ENCODE results near the gene DROSHA.
"Not testable (repeated sequence)": the region's sequence is repeated elsewhere in the genome, so short reads cannot be mapped to it uniquely, and the experiment has no call there.

DROSHA gene

DNA sequence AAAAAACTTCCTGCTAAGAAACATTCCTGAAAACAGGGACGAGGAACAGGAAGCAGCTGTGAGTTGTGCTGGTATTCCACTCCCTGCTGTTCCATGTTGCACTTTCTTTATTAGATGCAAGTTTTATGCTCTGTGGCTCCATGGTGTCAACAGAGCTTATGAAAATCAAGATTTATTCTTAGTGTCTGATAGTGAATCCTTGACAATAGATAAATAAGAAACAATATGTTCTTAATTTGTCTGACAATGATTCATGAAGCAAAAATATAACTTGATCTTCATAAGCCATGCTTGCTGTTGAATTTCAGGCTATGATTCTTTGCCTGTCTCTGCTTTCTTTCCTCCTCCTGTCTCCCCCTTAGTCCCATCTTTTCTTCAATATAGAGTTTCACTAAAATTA is 119.6 kb downstream of the DROSHA start:
- DNase-seq, result no peak

DNA sequence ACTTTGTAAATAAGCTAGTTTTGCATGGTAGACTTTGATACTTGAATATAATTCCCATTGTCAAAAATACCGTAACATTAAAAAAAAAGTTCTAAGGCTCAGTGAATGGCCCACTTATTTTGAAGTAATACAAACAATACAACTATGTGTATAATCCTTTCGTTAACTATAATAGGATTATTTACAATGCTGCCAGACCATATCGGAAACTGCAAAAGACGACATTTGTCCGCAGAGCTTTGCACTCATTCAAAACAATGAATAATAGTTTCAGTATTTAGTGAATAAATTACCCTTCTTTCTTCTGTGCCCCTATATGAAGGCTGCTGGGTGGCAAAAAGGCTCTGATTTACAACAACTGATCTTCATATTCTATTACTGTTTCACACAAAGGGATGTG is 121.8 kb downstream of the DROSHA start:
- DNase-seq, result no peak

DNA sequence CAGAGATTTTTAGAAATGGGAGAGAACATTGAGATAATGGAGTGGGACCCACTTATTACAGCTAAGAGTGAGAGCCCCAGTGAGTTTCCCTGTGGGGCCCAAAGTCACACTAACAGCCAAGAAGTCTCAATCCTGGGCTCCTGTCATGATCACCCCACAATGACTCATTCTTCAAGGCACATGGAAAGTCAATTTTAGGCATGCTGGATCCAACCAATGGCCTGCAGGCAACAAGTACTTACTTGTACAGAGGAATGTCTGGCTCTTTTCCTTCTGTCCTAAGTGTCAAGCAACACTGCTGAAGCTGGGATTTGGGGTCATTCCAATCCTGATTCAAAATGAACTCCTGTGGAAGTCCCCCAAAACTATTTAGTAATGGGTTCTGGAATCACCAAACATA is 123.1 kb downstream of the DROSHA start:
- DNase-seq, result no peak

DNA sequence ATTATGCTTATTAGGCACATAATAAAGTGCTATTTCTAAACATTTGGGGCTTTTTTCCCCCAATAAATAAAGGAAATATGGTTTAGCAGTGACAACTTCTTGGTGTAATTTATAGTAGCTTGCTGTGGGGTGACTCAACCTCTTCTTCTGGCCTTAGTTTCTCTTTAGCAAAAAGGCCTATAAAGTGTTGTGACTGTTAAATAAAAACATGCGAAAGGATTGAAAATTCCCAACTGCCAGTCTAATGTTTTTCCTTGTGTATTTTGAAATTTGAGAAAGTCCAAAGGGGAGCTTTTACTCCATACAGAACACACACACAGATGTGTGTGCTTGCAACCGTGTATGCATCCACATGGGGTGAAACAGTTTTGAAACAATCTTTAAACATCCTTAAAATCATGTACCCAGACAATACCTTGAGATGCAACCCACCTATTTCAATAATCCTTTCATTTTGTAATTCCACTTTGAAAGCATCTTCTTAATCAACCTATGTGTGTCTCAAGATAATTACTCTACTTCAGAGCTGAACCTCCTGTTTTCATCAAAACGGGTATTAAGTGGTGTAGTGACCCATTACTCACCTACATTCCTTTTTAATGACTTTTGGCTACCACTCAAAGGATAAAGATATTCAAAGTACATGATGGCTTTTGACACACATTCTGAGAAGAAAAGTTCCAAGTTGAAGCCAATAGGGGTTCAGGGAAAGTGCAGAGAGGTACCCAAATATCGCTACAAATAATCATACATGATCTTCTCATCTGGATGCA is 123.8 kb downstream of the DROSHA start:
- no peak for DNase-seq

DNA sequence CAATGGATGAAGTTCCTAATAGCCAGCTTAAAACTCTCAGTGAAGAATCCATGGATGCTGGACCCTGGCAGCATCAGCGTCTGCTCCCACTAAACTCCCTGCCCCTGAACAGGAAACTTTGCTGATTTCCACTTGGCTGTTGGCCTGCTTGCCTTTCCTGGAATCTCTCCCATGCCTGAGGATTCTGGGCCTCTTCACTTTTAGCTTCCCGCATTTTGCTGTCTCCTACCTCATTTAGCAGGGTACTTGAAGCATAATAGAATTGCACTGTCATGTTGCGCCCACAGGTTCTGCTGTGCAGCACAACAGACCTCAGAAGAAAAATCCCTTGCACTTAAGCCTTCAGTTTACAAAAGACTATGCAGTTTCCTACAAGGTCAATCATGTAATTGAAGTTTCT is 127.6 kb downstream of the DROSHA start:
- DNase-seq, result no peak

DNA sequence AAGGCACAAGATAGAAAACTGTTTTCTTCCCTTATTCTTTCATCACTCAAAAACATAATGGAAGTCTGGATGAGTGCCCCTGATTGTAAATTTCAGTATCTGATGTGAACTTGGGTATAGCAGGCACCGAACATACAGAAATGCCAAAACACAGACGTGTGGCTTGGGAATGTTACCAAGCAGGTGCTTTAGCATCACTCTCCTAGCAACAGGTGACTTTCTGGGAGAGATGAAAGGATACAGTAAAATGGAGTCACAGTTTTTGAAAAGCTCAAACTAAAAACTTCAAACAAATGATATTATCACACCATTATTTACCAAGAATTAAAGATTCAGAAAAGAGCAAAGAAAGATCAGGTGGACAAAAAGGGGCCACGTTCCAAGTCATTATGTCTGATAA is 130.2 kb downstream of the DROSHA start:
- no peak for DNase-seq

DNA sequence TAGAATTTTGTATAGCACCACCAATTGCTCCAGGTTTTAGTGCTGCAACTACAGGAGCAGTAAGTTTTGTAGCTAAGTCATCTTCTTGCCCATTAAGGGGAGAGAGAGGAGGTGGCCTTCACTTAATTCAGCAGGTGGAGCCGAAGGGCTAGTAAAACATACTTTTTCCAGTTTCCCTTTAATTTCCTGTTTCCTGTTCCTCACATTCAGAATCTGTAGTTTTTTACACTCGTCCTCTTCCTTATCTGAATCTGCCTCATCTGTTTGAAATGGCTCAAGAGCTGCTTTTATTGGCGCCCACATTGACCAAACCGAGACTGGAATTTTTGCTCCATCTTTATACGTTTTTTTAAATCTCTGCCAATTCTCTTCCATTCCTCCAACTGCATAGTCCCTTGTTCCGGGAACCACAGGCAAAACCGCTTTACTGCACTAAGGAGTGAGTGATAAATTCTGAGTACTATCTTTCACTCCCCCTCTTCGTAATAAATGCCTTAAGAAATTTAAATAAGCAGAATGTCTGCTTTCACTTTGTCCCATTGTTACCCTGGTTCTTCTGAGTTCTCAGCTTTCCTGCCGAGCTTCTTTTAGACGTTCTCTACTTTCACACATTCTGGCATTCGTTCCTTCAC is 133.9 kb downstream of the DROSHA start:
- DNase-seq, result no peak

DNA sequence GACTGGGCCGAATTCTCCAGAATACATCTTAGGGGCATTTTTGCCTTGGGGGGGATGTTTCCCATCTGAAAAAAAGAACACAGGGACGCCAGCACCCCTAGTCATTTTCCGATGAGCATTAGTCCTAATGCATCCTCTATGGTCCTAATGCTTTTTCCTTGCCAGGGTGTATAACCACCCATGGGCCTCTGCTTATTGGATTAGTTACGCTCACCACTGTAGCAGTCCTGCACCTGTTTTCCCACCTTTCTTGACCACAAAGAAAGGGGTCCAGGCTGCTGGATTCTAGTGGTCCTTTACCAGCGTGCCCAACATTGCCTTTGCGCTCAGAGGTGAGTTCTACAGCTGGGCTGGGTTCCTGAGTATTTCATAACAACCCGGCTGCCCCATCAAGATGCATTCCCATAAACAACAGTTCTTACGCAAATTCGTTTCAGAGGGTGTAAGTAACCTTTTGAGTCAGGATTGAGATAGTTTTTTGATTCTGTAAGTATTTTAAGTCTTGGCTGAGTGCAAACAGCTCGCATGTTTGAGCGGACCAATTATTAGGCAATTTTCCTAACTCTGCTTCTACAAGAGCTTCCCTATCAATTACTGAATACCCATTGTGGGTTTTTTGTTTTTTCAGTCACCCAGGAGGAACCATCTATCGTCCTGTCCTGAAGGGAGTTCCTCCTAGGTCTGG is 135.1 kb downstream of the DROSHA start:
- no peak for DNase-seq

DNA sequence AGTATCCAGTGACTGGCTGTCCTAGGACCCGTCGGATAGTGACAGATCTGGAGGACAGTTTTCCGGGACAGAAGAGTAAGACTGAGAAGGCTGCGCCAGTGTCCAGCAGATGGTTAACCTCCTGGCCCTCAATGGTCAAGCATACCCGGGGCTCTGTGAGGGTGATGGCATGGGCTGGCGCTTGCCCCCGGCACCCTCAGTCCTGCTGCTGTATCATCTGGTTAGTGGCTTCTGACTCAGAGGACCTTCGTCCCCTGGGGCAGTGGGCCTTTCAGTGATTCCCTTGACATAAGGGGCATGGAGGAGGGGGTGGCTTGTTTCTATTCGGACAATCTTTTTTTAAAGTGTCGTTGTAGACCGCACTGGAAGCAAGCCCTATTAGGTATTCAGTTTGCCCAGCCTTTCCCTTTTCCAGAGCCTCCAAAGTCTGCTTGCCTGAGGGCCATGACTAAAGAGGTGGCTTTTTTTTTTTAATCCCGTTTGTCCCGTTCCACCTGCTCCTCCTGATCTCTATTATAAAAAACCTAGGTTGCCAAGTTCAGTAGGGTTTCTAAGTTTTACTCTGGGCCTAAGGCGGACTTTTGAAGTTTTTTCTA is 136.3 kb downstream of the DROSHA start:
- DNase-seq, result not testable (repeated sequence)

DNA sequence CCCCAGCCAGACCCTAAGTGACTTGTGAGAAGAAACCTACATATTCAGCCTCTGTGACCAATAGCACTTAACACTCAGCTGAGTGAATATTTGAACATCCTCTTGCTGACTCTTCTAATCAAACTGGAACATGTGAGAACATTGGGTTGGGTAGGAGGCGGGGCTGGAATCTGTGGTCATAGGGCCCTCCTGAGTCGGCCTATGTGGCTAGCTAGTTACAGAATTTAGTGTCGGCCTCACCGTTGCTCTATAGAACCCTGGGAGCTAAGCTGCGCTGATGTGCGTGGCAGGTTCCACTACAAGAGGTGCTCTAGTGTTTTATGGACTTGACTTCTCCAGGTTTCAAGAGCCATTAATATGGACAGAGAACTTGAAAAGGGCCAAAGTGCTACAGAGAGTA is 138.8 kb downstream of the DROSHA start:
- no peak for DNase-seq

DNA sequence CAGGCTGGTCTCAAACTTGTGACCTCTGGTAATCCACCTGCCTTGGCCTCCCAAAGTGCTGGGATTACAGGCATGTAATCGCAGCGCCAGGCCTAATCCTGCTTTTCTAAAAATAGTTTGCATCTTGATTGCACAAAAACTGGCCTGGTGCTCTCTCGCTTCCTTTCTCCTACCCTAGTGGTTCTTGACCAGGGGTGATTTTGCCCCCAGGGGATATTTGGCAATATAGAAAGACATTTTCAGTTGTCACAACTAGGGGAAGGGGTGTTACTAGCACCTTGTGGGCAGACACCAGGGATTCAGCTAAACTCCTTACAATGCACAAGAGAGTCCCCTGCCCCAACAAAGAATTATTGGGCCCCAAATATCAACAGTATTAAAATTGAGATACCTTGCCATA is 139.8 kb downstream of the DROSHA start:
- no peak for DNase-seq

DNA sequence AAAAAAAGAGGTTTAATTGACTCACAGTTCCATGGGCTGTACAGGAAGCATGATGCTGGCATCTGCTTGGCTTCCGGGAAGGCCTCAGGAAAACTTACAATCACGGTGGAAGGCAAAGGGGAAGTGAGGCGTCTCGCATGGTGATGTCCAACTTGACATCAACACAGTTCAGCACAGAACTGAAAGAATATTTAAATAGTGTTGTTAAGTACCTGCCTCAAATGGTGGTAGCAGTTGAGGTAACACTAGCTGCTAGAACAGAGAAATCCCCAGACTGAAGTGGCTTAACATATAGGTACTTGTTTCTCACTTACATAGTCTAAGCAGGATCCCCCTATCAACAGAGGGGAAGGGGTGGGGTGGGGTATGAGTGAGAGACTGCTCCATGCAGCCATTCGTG is 141.6 kb downstream of the DROSHA start:
- no peak for DNase-seq

DNA sequence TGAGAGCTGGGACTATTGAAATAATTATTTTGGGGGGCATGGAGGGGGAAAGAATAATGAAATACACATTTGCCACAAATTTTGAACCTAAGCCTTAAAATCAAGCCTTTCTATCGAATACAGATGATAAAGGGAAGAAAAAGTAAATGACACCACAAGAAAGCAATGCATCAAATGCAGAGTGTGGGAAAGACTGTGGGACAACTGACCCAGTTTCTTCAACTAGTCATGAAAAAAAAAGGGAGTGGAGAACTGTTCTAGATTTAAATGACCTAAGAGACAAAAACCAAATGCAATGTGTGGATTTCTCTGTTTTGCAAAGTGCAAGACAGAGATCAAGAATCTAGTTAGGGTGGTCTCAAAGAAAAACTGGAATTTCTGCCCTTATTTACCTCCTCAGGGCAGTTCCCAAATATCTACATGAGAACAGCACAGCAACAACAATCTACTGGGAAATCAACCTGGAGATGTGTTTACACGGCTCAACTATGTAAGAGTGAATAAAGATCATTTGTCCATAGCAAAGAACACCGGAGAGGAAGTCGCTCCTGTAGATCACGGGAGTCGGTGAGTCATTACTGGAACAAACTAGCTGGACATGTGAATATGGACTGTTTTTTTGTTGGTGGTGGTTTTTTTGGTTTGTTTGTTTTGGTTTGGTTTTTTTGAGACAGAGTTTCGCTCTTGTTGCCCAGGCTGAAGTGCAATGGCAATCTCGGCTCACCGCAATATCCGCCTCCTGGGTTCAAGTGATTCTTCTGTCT is 145.9 kb downstream of the DROSHA start:
- DNase-seq, result no peak

DNA sequence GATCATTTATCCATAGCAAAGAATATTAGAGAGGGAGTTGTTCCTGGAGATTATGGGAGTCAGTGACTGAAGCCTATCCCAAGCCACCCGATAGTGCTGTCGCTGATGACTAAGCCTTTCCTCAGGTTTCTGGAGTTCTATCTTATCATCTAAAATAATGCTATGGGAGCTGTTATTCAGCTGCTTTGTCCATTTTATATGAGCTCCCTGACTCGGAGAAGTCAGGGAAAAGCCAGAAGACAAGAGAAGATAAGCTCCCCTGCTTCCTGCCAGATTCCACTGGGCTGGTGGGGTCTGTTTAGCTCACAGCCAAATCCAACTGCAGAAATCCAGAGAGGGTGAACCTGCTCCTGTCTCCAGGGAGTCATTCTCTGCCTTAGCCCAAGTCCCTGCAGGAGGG is 148.2 kb downstream of the DROSHA start:
- no peak for DNase-seq

DNA sequence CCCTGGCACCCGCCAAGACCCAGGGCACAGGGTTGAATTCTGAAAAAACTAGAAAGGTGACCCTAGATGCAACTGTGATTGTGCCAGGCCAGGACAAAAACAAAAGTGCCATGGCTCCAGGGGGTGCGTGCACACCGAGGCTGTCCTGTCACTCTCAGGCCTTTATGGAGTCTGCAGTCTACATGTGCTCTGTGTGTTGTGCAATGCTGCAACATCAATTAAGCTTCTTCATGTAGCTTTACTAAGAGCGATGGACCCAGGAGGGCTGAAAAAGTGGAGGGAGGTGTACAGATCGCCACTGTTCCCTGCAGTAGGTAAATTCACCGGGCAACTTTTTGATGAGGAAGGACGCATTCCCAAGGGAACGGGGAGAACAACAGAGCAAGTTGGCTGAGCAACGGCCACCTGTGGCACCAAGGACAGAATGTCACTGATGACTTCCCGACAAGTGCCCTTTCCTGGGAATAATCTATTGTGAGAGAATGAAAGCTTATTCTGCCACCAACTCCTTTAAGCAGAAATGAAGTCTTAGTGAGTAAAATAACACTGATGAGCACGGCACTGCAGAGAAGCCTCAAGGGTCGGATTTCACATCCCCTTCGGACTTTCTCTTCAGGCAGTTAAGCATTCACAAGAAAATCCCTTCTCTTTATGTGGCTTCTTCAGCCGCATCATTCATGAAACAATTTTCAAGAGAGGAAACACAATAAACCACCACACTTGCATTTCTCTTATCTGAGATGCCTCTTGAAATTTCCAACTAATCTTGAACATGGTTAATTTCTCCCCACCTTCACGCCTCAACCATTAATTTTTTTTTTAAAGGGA is 149.6 kb downstream of the DROSHA start:
- no peak for DNase-seq

DNA sequence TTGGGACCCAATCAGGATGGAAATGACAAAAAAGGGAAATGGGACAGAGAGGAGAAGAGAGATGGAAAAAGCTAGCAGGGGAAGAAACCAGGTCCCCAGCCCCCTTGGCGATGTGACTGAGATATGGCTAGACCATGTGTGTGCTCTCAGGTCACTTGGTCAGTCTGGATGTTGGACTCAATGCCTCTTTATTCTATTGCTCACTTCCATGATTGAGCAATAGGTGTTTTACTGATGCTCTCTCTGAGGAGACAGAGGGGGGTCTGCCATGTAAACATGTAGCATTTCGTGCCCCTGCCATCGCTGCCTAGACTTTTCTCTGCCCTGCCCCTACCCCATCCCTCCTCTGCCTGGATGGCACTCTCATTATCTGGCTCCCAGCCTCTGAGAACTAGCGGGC is 150.6 kb downstream of the DROSHA start:
- DNase-seq, result no peak

DNA sequence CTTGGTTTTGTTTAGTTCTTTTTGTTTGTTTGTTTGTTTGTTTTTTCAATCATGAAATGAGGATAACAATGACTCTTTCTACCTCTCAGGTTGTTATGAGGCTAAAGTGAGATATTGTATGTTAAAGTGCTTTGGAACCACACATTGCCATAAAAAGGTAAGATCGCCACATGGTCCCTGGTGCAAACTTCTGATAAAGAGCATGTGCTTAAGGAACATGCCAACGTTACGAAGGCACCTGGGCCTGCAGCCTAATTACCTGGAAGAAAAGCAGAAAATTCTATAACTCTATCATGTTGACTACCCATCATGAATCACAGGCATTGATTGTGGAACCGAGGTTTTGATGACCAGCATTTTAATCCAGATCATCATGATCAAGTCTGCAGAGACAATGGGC is 151.8 kb downstream of the DROSHA start:
- no peak for DNase-seq

DNA sequence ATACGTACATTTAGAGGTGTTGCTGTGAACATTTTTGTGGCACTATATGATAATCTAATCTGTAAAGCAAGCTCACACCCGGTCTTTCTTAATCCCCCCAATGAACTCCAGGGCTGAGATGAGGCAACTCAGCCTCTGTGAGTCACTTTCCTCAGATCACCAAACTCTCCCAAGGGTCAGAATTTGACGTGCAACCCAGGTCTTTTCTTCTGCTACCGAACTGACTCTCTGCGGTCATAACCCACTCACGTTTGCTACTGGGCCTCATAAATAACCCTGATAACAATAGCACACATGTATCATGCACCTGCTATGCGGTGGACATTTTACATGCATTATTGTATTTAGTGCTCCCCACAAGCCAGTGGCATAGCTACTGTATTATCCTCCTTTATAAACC is 153.1 kb downstream of the DROSHA start:
- DNase-seq, result no peak

DNA sequence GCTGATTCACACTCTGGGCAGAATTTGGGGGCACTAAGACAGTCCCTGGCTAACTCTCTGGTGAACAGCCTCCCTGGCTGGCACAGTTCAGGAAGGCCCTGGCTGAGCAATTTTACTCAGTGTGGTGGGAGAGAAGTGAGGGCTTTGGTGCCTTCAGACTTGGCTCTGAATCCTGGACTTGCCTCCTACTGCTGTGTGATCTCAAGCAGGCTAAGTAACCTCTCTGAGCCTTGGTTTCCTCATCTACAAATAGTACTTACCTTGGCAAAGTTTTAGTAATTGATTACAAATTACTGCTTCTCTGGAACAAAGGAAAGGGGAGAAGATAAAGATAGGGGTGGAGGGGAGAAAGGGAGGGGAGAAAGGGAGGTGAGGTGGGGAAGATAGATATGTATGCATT is 153.8 kb downstream of the DROSHA start:
- DNase-seq, result no peak

DNA sequence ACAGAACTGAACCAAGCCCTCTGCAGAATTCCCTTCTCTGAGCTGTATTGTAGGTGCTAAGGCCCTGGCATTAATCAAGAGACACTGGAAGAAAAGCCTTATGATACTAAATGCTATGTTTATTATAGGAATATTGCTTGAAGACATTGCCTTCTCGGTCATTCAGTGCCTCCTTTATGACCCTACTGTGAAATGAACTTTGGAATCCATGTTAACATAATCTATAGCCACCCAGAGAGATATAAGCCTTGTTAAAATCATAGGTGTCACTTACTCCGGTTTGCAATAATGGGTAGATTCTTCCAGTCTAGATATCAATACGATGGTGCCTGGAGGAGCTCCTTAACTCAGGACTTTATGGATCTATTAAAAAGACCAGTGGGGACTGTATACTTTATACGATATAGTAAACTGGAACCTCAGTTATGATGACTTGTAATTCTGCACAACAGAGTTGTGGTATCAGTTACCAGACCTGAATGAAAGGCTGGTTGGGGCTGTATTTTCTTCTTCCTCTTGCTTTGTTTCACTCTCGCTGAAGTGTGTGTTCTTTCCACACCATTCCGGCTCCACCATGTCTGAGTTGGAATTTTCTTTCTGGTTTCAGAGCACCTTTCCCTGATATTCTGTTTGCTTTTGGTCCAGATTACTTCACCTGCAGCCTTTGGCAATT is 154.5 kb downstream of the DROSHA start:
- DNase-seq, result no peak

DNA sequence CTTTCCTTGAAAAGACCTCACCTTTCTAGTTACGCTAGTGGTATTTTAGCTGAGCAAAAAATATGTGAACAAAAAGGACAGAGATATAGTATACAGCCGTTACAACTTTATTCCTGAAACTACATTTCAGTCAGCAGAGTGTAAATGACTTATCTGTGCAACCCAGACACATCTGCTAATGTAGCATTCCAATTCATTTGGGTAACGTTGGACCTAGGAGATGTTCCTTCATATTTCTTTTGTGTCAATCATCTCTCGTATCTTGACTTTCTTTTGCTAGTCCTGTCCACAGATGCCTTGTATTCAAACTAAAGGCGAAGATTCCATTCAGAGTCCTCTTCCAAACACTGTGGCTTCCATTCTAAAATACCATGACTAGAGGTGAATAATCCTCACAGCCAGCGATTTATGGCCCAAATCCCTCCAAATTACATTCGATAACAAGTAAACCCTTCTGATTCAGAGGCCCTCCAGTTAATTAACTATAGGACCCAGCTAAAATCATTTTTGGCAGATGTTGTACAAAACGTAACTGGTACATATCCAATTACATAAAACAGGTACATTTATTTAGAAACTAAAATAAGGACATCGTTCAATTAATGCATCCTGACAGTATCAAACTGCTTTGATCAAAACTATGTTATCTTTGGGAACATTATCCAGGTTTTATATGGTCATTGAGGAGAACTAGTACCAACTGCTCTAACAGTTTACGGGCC is 155.7 kb downstream of the DROSHA start:
- no peak for DNase-seq

All from bone marrow (tissue), 2 donors.